Measurements from ENCODE around the gene MFSD12.

- TF ChIP-seq, protein P1, sequence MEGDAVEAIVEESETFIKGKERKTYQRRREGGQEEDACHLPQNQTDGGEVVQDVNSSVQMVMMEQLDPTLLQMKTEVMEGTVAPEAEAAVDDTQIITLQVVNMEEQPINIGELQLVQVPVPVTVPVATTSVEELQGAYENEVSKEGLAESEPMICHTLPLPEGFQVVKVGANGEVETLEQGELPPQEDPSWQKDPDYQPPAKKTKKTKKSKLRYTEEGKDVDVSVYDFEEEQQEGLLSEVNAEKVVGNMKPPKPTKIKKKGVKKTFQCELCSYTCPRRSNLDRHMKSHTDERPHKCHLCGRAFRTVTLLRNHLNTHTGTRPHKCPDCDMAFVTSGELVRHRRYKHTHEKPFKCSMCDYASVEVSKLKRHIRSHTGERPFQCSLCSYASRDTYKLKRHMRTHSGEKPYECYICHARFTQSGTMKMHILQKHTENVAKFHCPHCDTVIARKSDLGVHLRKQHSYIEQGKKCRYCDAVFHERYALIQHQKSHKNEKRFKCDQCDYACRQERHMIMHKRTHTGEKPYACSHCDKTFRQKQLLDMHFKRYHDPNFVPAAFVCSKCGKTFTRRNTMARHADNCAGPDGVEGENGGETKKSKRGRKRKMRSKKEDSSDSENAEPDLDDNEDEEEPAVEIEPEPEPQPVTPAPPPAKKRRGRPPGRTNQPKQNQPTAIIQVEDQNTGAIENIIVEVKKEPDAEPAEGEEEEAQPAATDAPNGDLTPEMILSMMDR (conservative IDR thresholded peaks at IDR 0.05; ENCODE audit: low read length) = no peak
- no peak for TF ChIP-seq EZH2phosphoT487 (IDR thresholded peaks at IDR 0.05; ENCODE audit: borderline replicate concordance)
Measured at GRCh38 chr19:3555653-3556422, 1.5 kb downstream of the MFSD12 start.

Data from Loucy (cell line).